K562 (cell line): ENCODE data around the gene NR0B2. TPM values are rescaled to one million over a fixed set of nuclear protein-coding genes. Genes with fewer than 3 reads are reported as not detected.
A peak's percentile ranks its signal among the peaks of the same experiment; 100 is the strongest.

Experiments used
- ATAC-seq: fragments of 200-7000 bp; cut with Tn5 transposase; 3 replicates; pipeline ENCODE4 v1.9.1; 2020; ENCODE audit warnings: moderate library complexity
- BruUV-seq: library from RNA; stranded (reverse); fragments of 400-500 nt; replicated peaks from 2 replicates; lab custom pipeline; 2021; lab: Mats Ljungman, UMichigan
- CTCF ChIA-PET: fragments of 300-600 bp; formaldehyde crosslinking; extraction: SDS; loops from one replicate; lab custom pipeline; 2021; ENCODE audit warnings: low intra/inter-chr PET ratio; lab: Yijun Ruan, JAX
- POLR2A ChIA-PET: fragments of 300-600, 350-650 bp; sonication (Branson Sonifier 250); formaldehyde crosslinking; extraction: SDS; loops from one replicate; lab custom pipeline; 2021; ENCODE audit warnings: antibody characterized with exemption, inconsistent platforms; lab: Yijun Ruan, JAX
- DNase-seq, 4 experiments: peaks; one replicate each; pipeline versions ENCODE4 v3.0.0 to v3.0.0-alpha.2; 2011 to 2018; ENCODE audit warnings: low spot score in 3 of 4, mixed read lengths in 3 of 4; ENCODE audit errors: extremely low read depth in 1 of 4
- FAIRE-seq: peaks from 2 replicates; lab custom pipeline; 2011; peaks lifted over from hg19 to GRCh38; lab: Jason Lieb, UNC
- H2AFZ ChIP-seq: 2 replicates; pipeline ENCODE4 v1.6.0; 2011; ENCODE audit warnings: low read depth, low read length, control low read depth, inconsistent platforms
- H3K27ac ChIP-seq: fragments of 200-600 bp; 3 replicates; pipeline ENCODE4 v1.8.0; 2011; ENCODE audit warnings: low read depth, mild to moderate bottlenecking, control low read depth, inconsistent platforms, low read length, moderate library complexity, mixed read lengths; ENCODE audit errors: extremely low read depth
- H3K27me3 ChIP-seq, 2 experiments: fragments of 300-600 bp in 1 of 2; 2 replicates in 1 of 2; 3 replicates in 1 of 2; pipeline versions ENCODE4 v1.6.0 to v1.8.0; 2011; ENCODE audit warnings: inconsistent platforms in 2 of 2, low read length in 2 of 2, mild to moderate bottlenecking in 1 of 2, mixed read lengths in 1 of 2, moderate library complexity in 1 of 2; ENCODE audit not compliant: control insufficient read depth in 2 of 2, insufficient read depth in 2 of 2
- H3K36me3 ChIP-seq: fragments of 300-600 bp; 3 replicates; pipeline ENCODE4 v1.8.0; 2011; ENCODE audit warnings: mild to moderate bottlenecking, low read length, inconsistent platforms; ENCODE audit not compliant: control insufficient read depth, insufficient read depth
- H3K4me1 ChIP-seq, 2 experiments: fragments of 200-600 bp in 1 of 2; replicated peaks in 1 of 2; 2 replicates in 1 of 2; 3 replicates in 1 of 2; pipeline versions ENCODE4 v1.5.1 to v1.8.0; 2011; ENCODE audit warnings: inconsistent platforms in 2 of 2, low read length in 2 of 2, mild to moderate bottlenecking in 1 of 2, mixed read lengths in 1 of 2, moderate library complexity in 1 of 2; ENCODE audit not compliant: control insufficient read depth in 2 of 2, insufficient read depth in 2 of 2
- H3K4me2 ChIP-seq: 2 replicates; pipeline ENCODE4 v1.6.1; 2011; ENCODE audit warnings: low read length, control low read depth, inconsistent platforms, mixed read lengths; ENCODE audit not compliant: insufficient read depth
- H3K4me3 ChIP-seq: fragments of 200-600 bp; sonication (generic), shearing (Covaris generic); 2 replicates; pipeline ENCODE4 v1.5.1; 2016; ENCODE audit warnings: control low read depth, inconsistent platforms
- H3K79me2 ChIP-seq: fragments of 200-600 bp; 3 replicates; pipeline ENCODE4 v1.8.0; 2011; ENCODE audit warnings: low read length, inconsistent platforms; ENCODE audit not compliant: control insufficient read depth, insufficient read depth
- H3K9ac ChIP-seq, 2 experiments: 2 replicates each; pipeline versions ENCODE4 v1.6.0 to v1.6.1; 2011; ENCODE audit warnings: low read depth in 2 of 2, low read length in 2 of 2, control low read depth in 1 of 2, inconsistent platforms in 1 of 2, mild to moderate bottlenecking in 1 of 2, mixed read lengths in 1 of 2; ENCODE audit not compliant: insufficient read depth in 1 of 2
- H3K9me1 ChIP-seq: one replicate; pipeline ENCODE4 v1.6.0; 2011; ENCODE audit warnings: inconsistent platforms, mild to moderate bottlenecking, low read length, moderate library complexity; ENCODE audit not compliant: control insufficient read depth, insufficient read depth
- H3K9me3 ChIP-seq: replicated peaks from 2 replicates; pipeline ENCODE4 v1.5.1; 2011; ENCODE audit warnings: low read depth, low read length, inconsistent platforms; ENCODE audit not compliant: control insufficient read depth, insufficient read depth
- H4K20me1 ChIP-seq: replicated peaks from 2 replicates; pipeline ENCODE4 v1.6.1; 2011; ENCODE audit warnings: low read length, inconsistent platforms, mixed read lengths; ENCODE audit not compliant: control insufficient read depth, insufficient read depth
- TBL1XR1 ChIP-seq, 2 experiments: IDR thresholded peaks; 2 replicates each; pipeline ENCODE4 v1.6.1; 2012; ENCODE audit warnings: improper control_type of control experiment in 2 of 2, low read length in 2 of 2, mild to moderate bottlenecking in 1 of 2
- ZNF146 ChIP-seq: IDR thresholded peaks from one replicate; pipeline ENCODE4 v1.6.1; 2018; ENCODE audit warnings: missing compliant biosample characterization; ENCODE audit not compliant: unreplicated experiment
- WGBS: fragments of 100-300 bp; shearing (Covaris generic); methylation state at CpG from one replicate; pipeline ENCODE4 v1.1.6; 2016; ENCODE audit warnings: low coverage, mixed read lengths; ENCODE audit not compliant: insufficient coverage; ENCODE audit errors: missing lambda C conversion rate; 5-methylcytosine and 5-hydroxymethylcytosine counted together
- in situ Hi-C: fragments of 300-500 bp; cut with MboI; formaldehyde crosslinking; loops from 4 replicates; pipeline ENCODE4 v1.15.0; 2018; ENCODE audit warnings: inconsistent platforms, mixed read lengths
- intact Hi-C: fragments of 100-400 bp; cut with micrococcal nuclease; formaldehyde crosslinking; loops from 2 replicates; pipeline ENCODE4 v1.14.2; 2022
- polyA plus RNA-seq, 8 experiments: library from polyadenylated mRNA; depleted of rRNA in 4 of 8; stranded (reverse) in 5 of 8; unstranded in 3 of 8; fragments of >200 nt; fragmentation: Nextera tagmentation in 2 of 8; fragmentation: Illumina TruSeq in 1 of 8; extraction: Ambion mirVana in 2 of 8; extraction: Trizol in 1 of 8; gene quantifications; 2 replicates each; pipeline versions ENCODE4 v1.2.1 to v1.2.3, GENCODE V29; 2011 to 2014; ENCODE audit warnings: inconsistent platforms in 1 of 8, missing spikeins in 1 of 8
- total RNA-seq, 7 experiments: library from RNA; depleted of rRNA in 6 of 7; stranded (reverse); fragments of >200 nt in 6 of 7; fragmentation: Illumina TruSeq in 2 of 7; extraction: Trizol in 2 of 7; gene quantifications; 2 replicates each; pipeline versions ENCODE4 v1.2.1 to v1.2.3, GENCODE V29; 2011 to 2021; ENCODE audit warnings: low replicate concordance in 1 of 7
- TF ChIP-seq, protein P1 (sequence below): sonication (generic); formaldehyde crosslinking; IDR thresholded peaks from 2 replicates; pipeline ENCODE4 v1.8.0; 2022; ENCODE audit warnings: missing genetic modification reagents, mild to moderate bottlenecking, borderline replicate concordance

The NR0B2 gene
- total and polyA plus RNA-seq, 9 of the 15 experiments (the other 6 are each of a cell fraction or from before 2014, with no cell fraction given): not detected

GRCh38 chr1:26956321-26956720 is 42.5 kb upstream of the NR0B2 start (continued):
- TF ChIP-seq, protein P1, sequence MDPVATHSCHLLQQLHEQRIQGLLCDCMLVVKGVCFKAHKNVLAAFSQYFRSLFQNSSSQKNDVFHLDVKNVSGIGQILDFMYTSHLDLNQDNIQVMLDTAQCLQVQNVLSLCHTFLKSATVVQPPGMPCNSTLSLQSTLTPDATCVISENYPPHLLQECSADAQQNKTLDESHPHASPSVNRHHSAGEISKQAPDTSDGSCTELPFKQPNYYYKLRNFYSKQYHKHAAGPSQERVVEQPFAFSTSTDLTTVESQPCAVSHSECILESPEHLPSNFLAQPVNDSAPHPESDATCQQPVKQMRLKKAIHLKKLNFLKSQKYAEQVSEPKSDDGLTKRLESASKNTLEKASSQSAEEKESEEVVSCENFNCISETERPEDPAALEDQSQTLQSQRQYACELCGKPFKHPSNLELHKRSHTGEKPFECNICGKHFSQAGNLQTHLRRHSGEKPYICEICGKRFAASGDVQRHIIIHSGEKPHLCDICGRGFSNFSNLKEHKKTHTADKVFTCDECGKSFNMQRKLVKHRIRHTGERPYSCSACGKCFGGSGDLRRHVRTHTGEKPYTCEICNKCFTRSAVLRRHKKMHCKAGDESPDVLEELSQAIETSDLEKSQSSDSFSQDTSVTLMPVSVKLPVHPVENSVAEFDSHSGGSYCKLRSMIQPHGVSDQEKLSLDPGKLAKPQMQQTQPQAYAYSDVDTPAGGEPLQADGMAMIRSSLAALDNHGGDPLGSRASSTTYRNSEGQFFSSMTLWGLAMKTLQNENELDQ (CRISPR knock-in tag): no peak

- intact Hi-C loops: no loop called here
Measured at GRCh38 chr1:26953374-26953773, 39.6 kb upstream of the NR0B2 start.

More at GRCh38 chr1:26953374-26953773, 39.6 kb upstream of the NR0B2 start:
- Histone ChIP-seq H3K4me3 (no peak overlapping the region), H3K36me3 (no peaks in the 10 kb centered on the region), H3K4me2 (no peak overlapping the region)
- FAIRE-seq (no peak), ATAC-seq (no peak)
- in situ Hi-C loops: no loop called here
- TF ChIP-seq TBL1XR1 (IDR thresholded peaks at IDR 0.05; ENCODE audit: low read length in 2 of 2) (no peak), ZNF146 (CRISPR knock-in tag) (peak; percentile 73)
- TF ChIP-seq, all 486 proteins: peak for 1
- Histone ChIP-seq H3K79me2 (no peaks in the 10 kb centered on the region), H3K27me3 (no peaks in the 10 kb centered on the region), H3K9ac (no peak overlapping the region), H3K9me3 (no peaks in the 10 kb centered on the region), H3K4me1 (peaks cover 22 to 32% of the 10 kb centered on the region in 2 experiments; a peak in 4 of 5 replicates), H3K9me1 (peaks cover 4% of the 10 kb centered on the region), H4K20me1 (no peaks in the 10 kb centered on the region), H2AFZ (no peak overlapping the region), H3K27ac (no peak overlapping the region)
- no peak for DNase-seq
- 72% methylated on average over 5 of the region's 5 CpGs for WGBS
- ChIA-PET CTCF (no interaction called here), POLR2A (interaction anchor here (0.6 kb wide), 1 partner anchor 68 kb away, joined by 3 read pairs; no protein-coding TSS in a partner anchor)
- no TSS peak for BruUV-seq
